ENCODE results near the gene CARNS1. TPM values are rescaled to one million over a fixed set of nuclear protein-coding genes. Genes with fewer than 3 reads are reported as not detected.

Gene CARNS1
- total and polyA plus RNA-seq, 2 of the 13 experiments (the other 11 are each of a cell fraction or from before 2014, with no cell fraction given), result not detected

DNA sequence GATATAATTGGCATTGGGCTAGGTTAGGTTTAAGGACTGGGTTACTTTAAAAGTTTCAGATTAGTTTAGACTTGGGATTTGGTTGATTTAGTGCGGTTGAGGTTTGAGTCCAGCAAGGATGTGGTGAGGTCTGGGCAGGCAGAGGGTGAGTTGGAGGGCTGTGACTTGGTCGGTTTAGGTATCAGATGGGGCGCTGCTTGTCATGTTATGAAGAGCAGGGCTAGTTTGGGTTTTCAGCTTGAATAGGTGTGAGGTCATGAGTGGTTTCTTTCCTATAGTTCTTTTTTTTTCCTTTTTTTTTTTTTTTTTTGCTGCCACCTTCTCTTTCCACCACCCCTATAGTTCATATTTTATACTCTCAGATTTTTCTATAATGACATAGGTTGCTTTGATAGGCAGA, 46.9 kb upstream of the CARNS1 start (continued):
- TF ChIP-seq, protein P1, sequence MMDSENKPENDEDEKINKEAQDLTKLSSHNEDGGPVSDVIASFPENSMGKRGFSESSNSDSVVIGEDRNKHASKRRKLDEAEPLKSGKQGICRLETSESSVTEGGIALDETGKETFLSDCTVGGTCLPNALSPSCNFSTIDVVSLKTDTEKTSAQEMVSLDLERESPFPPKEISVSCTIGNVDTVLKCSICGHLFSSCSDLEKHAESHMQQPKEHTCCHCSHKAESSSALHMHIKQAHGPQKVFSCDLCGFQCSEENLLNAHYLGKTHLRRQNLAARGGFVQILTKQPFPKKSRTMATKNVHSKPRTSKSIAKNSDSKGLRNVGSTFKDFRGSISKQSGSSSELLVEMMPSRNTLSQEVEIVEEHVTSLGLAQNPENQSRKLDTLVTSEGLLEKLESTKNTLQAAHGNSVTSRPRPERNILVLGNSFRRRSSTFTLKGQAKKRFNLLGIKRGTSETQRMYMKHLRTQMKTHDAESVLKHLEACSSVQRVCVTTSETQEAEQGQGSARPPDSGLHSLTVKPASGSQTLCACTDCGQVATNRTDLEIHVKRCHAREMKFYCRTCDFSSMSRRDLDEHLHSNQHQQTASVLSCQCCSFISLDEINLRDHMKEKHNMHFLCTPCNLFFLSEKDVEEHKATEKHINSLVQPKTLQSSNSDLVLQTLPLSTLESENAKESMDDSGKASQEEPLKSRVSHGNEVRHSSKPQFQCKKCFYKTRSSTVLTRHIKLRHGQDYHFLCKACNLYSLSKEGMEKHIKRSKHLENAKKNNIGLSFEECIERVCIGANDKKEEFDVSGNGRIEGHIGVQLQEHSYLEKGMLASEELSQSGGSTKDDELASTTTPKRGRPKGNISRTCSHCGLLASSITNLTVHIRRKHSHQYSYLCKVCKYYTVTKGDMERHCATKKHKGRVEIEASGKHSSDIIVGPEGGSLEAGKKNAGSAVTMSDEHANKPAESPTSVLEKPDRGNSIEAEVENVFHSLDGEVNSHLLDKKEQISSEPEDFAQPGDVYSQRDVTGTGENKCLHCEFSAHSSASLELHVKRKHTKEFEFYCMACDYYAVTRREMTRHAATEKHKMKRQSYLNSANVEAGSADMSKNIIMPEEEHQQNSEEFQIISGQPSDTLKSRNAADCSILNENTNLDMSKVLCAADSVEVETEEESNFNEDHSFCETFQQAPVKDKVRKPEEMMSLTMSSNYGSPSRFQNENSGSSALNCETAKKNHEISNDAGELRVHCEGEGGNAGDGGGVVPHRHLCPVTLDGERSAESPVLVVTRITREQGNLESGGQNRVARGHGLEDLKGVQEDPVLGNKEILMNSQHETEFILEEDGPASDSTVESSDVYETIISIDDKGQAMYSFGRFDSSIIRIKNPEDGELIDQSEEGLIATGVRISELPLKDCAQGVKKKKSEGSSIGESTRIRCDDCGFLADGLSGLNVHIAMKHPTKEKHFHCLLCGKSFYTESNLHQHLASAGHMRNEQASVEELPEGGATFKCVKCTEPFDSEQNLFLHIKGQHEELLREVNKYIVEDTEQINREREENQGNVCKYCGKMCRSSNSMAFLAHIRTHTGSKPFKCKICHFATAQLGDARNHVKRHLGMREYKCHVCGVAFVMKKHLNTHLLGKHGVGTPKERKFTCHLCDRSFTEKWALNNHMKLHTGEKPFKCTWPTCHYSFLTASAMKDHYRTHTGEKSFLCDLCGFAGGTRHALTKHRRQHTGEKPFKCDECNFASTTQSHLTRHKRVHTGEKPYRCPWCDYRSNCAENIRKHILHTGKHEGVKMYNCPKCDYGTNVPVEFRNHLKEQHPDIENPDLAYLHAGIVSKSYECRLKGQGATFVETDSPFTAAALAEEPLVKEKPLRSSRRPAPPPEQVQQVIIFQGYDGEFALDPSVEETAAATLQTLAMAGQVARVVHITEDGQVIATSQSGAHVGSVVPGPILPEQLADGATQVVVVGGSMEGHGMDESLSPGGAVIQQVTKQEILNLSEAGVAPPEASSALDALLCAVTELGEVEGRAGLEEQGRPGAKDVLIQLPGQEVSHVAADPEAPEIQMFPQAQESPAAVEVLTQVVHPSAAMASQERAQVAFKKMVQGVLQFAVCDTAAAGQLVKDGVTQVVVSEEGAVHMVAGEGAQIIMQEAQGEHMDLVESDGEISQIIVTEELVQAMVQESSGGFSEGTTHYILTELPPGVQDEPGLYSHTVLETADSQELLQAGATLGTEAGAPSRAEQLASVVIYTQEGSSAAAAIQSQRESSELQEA (CRISPR knock-in tag; IDR thresholded peaks at IDR 0.05; ENCODE audit: not compliant biosample characterization), result no peak

DNA sequence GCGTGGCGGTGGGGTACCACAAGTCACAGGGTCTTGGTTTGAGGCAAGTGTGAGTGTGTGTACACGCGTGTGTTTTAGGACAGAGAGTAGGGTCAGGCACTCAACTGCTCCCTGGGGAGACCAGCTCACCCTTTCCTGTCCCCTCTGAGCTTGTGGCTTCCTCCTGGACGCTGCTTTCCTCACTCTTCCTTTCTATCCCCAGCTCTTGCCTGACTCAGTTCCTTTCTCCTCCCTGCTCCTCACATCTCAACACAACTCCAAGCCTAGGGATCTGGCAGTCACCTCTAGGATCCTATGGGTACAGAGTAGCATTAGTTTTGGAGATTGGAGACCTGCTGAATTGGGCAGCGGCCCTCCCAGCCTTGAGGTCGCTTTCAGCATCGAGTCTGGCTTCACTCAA, 46.2 kb upstream of the CARNS1 start:
- Histone ChIP-seq H3K27me3 (ENCODE audit: control insufficient read depth in 1 of 2, insufficient read depth in 2 of 2, low read length in 2 of 2) (peaks cover 1 to 3% of the 10 kb centered on the region in 2 experiments; a peak in 1 of 5 replicates), H4K20me1 (ENCODE audit: insufficient read depth, low read length) (no peaks in the 10 kb centered on the region), H3K9ac (ENCODE audit: insufficient read depth, low read depth, low read length) (no peak overlapping the region), H3K27ac (ENCODE audit: extremely low read length, insufficient read depth, low read length) (no peak overlapping the region), H3K4me1 (ENCODE audit: insufficient read depth, low read length) (peaks cover 20% of the 10 kb centered on the region), H3K4me3 (replicated peaks in 1 of 3; ENCODE audit: insufficient read depth in 1 of 3, low read depth in 2 of 3, low read length in 3 of 3) (no peak overlapping the region), H3K36me3 (replicated peaks in 1 of 2; ENCODE audit: control insufficient read depth in 1 of 2, insufficient read depth in 2 of 2, low read length in 2 of 2) (no peaks in the 10 kb centered on the region), H3K9me3 (ENCODE audit: low read length) (no peaks in the 10 kb centered on the region), H3K4me2 (ENCODE audit: low read depth, low read length) (no peak overlapping the region), H3K79me2 (ENCODE audit: insufficient read depth, low read length) (no peaks in the 10 kb centered on the region), H2AFZ (ENCODE audit: low read length) (no peak overlapping the region)
- WGBS (ENCODE audit: low lambda C conversion rate), result 95% methylated on average over 6 of the region's 8 CpGs
- BruUV-seq (replicated peaks), result no TSS peak
- no peak for DNase-seq (ENCODE audit: low spot score)
- ChIA-PET CTCF (ENCODE audit: low intra/inter-chr PET ratio, low total read pairs) (no interaction called here), POLR2A (interaction anchor here (18.5 kb wide), 1 partner anchor 16 kb away, joined by 365 read pairs; the partner anchor contains the start of gene POLD4)
- FAIRE-seq, result no peak
- intact Hi-C loops (cut with micrococcal nuclease; ENCODE audit: unreplicated experiment), result no loop called here
- no peak for ATAC-seq
- TF ChIP-seq ESRRA (CRISPR knock-in tag; IDR thresholded peaks at IDR 0.05; ENCODE audit: low read depth) (no peak), ZSCAN9 (CRISPR knock-in tag; IDR thresholded peaks at IDR 0.05; ENCODE audit: borderline replicate concordance) (no peak), ZNF766 (CRISPR knock-in tag; IDR thresholded peaks at IDR 0.05; ENCODE audit: borderline replicate concordance) (no peak), THYN1 (CRISPR knock-in tag; IDR thresholded peaks at IDR 0.05; ENCODE audit: borderline replicate concordance, low read depth) (no peak)
- TF ChIP-seq, protein P2, sequence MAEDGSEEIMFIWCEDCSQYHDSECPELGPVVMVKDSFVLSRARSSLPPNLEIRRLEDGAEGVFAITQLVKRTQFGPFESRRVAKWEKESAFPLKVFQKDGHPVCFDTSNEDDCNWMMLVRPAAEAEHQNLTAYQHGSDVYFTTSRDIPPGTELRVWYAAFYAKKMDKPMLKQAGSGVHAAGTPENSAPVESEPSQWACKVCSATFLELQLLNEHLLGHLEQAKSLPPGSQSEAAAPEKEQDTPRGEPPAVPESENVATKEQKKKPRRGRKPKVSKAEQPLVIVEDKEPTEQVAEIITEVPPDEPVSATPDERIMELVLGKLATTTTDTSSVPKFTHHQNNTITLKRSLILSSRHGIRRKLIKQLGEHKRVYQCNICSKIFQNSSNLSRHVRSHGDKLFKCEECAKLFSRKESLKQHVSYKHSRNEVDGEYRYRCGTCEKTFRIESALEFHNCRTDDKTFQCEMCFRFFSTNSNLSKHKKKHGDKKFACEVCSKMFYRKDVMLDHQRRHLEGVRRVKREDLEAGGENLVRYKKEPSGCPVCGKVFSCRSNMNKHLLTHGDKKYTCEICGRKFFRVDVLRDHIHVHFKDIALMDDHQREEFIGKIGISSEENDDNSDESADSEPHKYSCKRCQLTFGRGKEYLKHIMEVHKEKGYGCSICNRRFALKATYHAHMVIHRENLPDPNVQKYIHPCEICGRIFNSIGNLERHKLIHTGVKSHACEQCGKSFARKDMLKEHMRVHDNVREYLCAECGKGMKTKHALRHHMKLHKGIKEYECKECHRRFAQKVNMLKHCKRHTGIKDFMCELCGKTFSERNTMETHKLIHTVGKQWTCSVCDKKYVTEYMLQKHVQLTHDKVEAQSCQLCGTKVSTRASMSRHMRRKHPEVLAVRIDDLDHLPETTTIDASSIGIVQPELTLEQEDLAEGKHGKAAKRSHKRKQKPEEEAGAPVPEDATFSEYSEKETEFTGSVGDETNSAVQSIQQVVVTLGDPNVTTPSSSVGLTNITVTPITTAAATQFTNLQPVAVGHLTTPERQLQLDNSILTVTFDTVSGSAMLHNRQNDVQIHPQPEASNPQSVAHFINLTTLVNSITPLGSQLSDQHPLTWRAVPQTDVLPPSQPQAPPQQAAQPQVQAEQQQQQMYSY (CRISPR knock-in tag; IDR thresholded peaks at IDR 0.05), result no peak
- in situ Hi-C loops (cut with HindIII; ENCODE audit: extremely low pct_ligation_motif_present, low pct_unique_long_range_greater_than_20kb), result no loop called here
